ENCODE results near the gene TSHZ2.
A peak's percentile ranks its signal among the peaks of the same experiment; 100 is the strongest.

The TSHZ2 gene

DNA sequence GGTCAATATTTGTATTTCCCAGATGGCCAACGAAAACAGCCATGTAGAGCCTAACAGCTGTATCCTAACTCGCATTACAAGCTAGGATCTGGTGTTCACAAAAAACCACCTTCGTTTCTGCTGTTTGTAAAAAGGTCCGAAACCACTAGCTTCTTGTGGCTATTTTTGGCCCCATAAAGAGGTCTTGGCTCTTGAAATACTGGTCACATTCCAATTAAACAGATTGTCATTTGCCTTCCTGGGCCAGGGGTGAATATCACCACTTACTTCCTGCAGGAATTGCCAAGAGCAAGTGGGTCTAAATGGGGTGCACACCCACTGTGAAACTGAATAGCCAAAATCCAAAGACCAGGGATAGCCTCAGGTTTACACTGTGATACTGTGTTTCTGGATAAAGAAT is 48.2 kb downstream of the TSHZ2 start:
- H3K36me3 ChIP-seq (ENCODE audit: control insufficient read depth in 1 of 2, insufficient read depth in 2 of 2, low read depth in 1 of 2, low read length in 2 of 2), result peaks cover 0 to 8% of the 10 kb centered on the region in 2 experiments
- no peak overlapping the region for H4K8ac ChIP-seq (ENCODE audit: low read length)
- H2BK12ac ChIP-seq (ENCODE audit: low read length in 2 of 2), result no peak overlapping the region
- no peaks in the 10 kb centered on the region for H3K4me1 ChIP-seq (ENCODE audit: control insufficient read depth, insufficient read depth, low read depth, low read length)
- H3K27me3 ChIP-seq (ENCODE audit: control insufficient read depth in 1 of 2, insufficient read depth in 1 of 2, low read length in 2 of 2), result no peaks in the 10 kb centered on the region
- no peak overlapping the region for H2AFZ ChIP-seq (ENCODE audit: low read depth, low read length)
- H3K9me3 ChIP-seq (ENCODE audit: control insufficient read depth, low read length), result no peaks in the 10 kb centered on the region
- H3K14ac ChIP-seq (ENCODE audit: low read length in 2 of 2), result no peak overlapping the region
- no peak overlapping the region for H2BK5ac ChIP-seq (ENCODE audit: low read depth, low read length, poor library complexity, severe bottlenecking)
- no peak for DNase-seq
- no peak overlapping the region for H3K4me2 ChIP-seq (ENCODE audit: low read length, poor library complexity, severe bottlenecking)
- no peak overlapping the region for H2AK5ac ChIP-seq (ENCODE audit: low read length, severe bottlenecking)
- no peak overlapping the region for H3K23ac ChIP-seq (ENCODE audit: low read length in 2 of 2)
- H2BK15ac ChIP-seq (ENCODE audit: low read depth, poor library complexity, severe bottlenecking), result no peak overlapping the region
- H3K27ac ChIP-seq (ENCODE audit: low read length, poor library complexity, severe bottlenecking), result no peak overlapping the region
- H3K18ac ChIP-seq (ENCODE audit: low read depth in 1 of 2, low read length in 2 of 2), result peak overlapping the region in 1 of 2 experiments; percentile 21
- H2BK120ac ChIP-seq (ENCODE audit: low read depth, low read length), result no peak overlapping the region
- H3K4ac ChIP-seq (ENCODE audit: low read depth in 1 of 2, low read length in 2 of 2), result no peak overlapping the region
- H4K91ac ChIP-seq (ENCODE audit: low read length), result no peak overlapping the region
- no peaks in the 10 kb centered on the region for H3K79me1 ChIP-seq (replicated peaks; ENCODE audit: low read length, poor library complexity, severe bottlenecking)
- no peak overlapping the region for H3K9ac ChIP-seq (ENCODE audit: low read length)
- WGBS, result 75% methylated on average over 4 of the region's 4 CpGs
- no peak overlapping the region for H3K4me3 ChIP-seq (ENCODE audit: insufficient read depth in 1 of 2, low read depth in 1 of 2, low read length in 2 of 2)

DNA sequence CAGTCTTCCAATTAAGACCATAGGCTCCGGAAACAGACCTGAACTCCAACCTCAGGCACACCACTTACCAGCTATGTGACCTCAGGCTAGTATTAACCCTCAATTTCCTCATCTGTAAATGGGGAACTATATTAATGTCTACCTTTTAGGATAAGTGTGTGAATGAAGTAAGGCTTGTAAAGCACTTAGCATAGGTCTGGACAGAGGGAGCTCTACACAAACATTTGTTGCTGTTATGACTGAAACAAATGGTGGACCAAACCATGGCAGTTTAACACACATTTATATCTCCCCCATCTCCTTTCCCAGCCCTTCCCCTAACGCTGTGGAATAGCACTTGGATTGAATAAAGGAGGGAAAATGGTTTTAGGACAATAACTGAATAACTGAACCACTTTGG is 48.7 kb downstream of the TSHZ2 start:
- WGBS, result 100% methylated on average over 2 of the region's 2 CpGs
- DNase-seq, result no peak

DNA sequence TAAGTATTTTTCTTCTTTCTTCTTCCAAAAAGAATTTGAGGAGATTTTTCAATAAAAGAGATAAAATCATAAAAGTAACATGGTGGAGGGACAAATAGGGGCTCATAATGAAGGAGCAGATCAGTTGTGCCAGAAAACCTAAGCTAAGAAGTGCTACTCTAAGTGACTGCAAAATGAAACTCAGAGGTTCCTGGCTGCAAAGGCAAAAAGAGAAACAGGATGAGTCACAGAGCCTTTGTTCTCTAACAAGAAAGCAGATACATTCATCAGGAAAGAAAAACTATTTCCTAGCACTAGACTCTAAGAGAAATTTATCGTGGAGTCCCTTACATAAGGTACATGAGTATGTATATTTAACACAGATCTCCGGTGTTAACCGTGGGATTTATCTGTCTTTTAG is 49.8 kb downstream of the TSHZ2 start:
- H3K36me3 ChIP-seq (ENCODE audit: control insufficient read depth in 1 of 2, insufficient read depth in 2 of 2, low read depth in 1 of 2, low read length in 2 of 2), result peaks cover 0 to 2% of the 10 kb centered on the region in 2 experiments

More for the DNA sequence above, 48.7 kb downstream of the TSHZ2 start:
- no peak overlapping the region for H4K91ac ChIP-seq (ENCODE audit: low read length)
- H3K4ac ChIP-seq (ENCODE audit: low read depth in 1 of 2, low read length in 2 of 2), result no peak overlapping the region
- H3K4me2 ChIP-seq (ENCODE audit: low read length, poor library complexity, severe bottlenecking), result no peak overlapping the region
- H2AFZ ChIP-seq (ENCODE audit: low read depth, low read length), result no peak overlapping the region
- H3K9ac ChIP-seq (ENCODE audit: low read length), result no peak overlapping the region
- no peak overlapping the region for H2BK12ac ChIP-seq (ENCODE audit: low read length in 2 of 2)
- H2BK5ac ChIP-seq (ENCODE audit: low read depth, low read length, poor library complexity, severe bottlenecking), result no peak overlapping the region
- no peak overlapping the region for H3K27ac ChIP-seq (ENCODE audit: low read length, poor library complexity, severe bottlenecking)
- no peak overlapping the region for H3K4me3 ChIP-seq (ENCODE audit: insufficient read depth in 1 of 2, low read depth in 1 of 2, low read length in 2 of 2)
- H3K9me3 ChIP-seq (ENCODE audit: control insufficient read depth, low read length), result no peaks in the 10 kb centered on the region
- H3K18ac ChIP-seq (ENCODE audit: low read depth in 1 of 2, low read length in 2 of 2), result peak overlapping the region in 1 of 2 experiments; percentile 34
- H3K4me1 ChIP-seq (ENCODE audit: control insufficient read depth, insufficient read depth, low read depth, low read length), result no peaks in the 10 kb centered on the region
- no peaks in the 10 kb centered on the region for H3K27me3 ChIP-seq (ENCODE audit: control insufficient read depth in 1 of 2, insufficient read depth in 1 of 2, low read length in 2 of 2)
- H3K36me3 ChIP-seq (ENCODE audit: control insufficient read depth in 1 of 2, insufficient read depth in 2 of 2, low read depth in 1 of 2, low read length in 2 of 2), result peaks cover 0 to 8% of the 10 kb centered on the region in 2 experiments
- H3K14ac ChIP-seq (ENCODE audit: low read length in 2 of 2), result no peak overlapping the region
- H4K8ac ChIP-seq (ENCODE audit: low read length), result no peak overlapping the region
- H2AK5ac ChIP-seq (ENCODE audit: low read length, severe bottlenecking), result no peak overlapping the region
- H3K79me1 ChIP-seq (replicated peaks; ENCODE audit: low read length, poor library complexity, severe bottlenecking), result no peaks in the 10 kb centered on the region
- no peak overlapping the region for H2BK120ac ChIP-seq (ENCODE audit: low read depth, low read length)
- H2BK15ac ChIP-seq (ENCODE audit: low read depth, poor library complexity, severe bottlenecking), result no peak overlapping the region
- H3K23ac ChIP-seq (ENCODE audit: low read length in 2 of 2), result no peak overlapping the region

DNA sequence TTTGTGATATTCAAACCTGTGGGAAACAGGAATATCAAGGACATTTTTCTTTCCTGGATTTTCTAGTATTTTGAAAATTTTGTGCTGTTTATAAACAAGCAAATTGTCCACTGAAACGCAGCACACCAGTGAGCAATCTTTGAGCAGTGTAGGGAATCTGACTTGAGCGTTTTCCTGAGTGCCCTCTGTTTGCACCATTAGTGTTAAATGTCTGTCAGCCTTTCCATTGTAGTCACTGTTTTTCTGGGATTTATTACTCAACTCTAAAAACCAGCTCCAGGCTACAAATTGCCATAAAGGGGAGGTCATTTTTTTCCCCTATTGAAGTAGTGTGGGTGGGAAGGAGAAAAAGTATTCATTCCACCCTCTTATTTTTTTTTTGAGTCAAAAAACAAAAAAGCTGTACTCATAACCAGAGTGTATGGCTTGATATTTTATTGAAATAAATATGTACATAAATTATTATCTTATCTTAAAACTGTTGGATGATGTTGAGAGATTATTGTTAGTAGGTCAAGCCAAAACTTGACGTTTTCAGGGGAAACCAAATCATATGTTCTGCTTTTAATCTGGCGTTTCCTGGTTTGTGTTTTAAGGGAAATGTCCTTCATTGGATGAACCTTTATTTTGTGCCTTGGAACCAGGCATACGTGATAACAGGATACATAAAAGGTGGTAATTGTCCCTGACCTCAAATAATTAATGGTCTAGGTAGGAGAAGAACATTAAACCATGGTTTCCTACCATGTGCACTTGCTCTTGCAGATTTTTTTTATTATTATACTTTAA is 51.8 kb downstream of the TSHZ2 start:
- Histone ChIP-seq H2BK15ac (ENCODE audit: low read depth, poor library complexity, severe bottlenecking) (no peak overlapping the region), H2BK12ac (ENCODE audit: low read length in 2 of 2) (no peak overlapping the region), H2AFZ (ENCODE audit: low read depth, low read length) (no peak overlapping the region), H3K4me3 (ENCODE audit: insufficient read depth in 1 of 2, low read depth in 1 of 2, low read length in 2 of 2) (no peak overlapping the region), H3K27ac (ENCODE audit: low read length, poor library complexity, severe bottlenecking) (no peak overlapping the region), H3K9ac (ENCODE audit: low read length) (peak overlapping the region; percentile 31), H3K23ac (ENCODE audit: low read length in 2 of 2) (no peak overlapping the region), H2BK120ac (ENCODE audit: low read depth, low read length) (no peak overlapping the region), H3K79me1 (replicated peaks; ENCODE audit: low read length, poor library complexity, severe bottlenecking) (no peaks in the 10 kb centered on the region), H3K4ac (ENCODE audit: low read depth in 1 of 2, low read length in 2 of 2) (no peak overlapping the region), H3K9me3 (ENCODE audit: control insufficient read depth, low read length) (no peaks in the 10 kb centered on the region), H3K14ac (ENCODE audit: low read length in 2 of 2) (no peak overlapping the region), H3K27me3 (ENCODE audit: control insufficient read depth in 1 of 2, insufficient read depth in 1 of 2, low read length in 2 of 2) (no peaks in the 10 kb centered on the region), H4K8ac (ENCODE audit: low read length) (no peak overlapping the region), H3K4me2 (ENCODE audit: low read length, poor library complexity, severe bottlenecking) (no peak overlapping the region), H3K18ac (ENCODE audit: low read depth in 1 of 2, low read length in 2 of 2) (no peak overlapping the region), H3K36me3 (ENCODE audit: control insufficient read depth in 1 of 2, insufficient read depth in 2 of 2, low read depth in 1 of 2, low read length in 2 of 2) (no peaks in the 10 kb centered on the region), H4K91ac (ENCODE audit: low read length) (no peak overlapping the region), H2BK5ac (ENCODE audit: low read depth, low read length, poor library complexity, severe bottlenecking) (no peak overlapping the region), H3K4me1 (ENCODE audit: control insufficient read depth, insufficient read depth, low read depth, low read length) (no peaks in the 10 kb centered on the region), H2AK5ac (ENCODE audit: low read length, severe bottlenecking) (no peak overlapping the region)
- WGBS, result 43% methylated on average over 5 of the region's 5 CpGs
- peak; percentile 38 for DNase-seq

More for the DNA sequence above, 49.8 kb downstream of the TSHZ2 start:
- Histone ChIP-seq H2AK5ac (ENCODE audit: low read length, severe bottlenecking) (no peak overlapping the region), H3K14ac (ENCODE audit: low read length in 2 of 2) (no peak overlapping the region), H3K9me3 (ENCODE audit: control insufficient read depth, low read length) (no peaks in the 10 kb centered on the region), H3K4me1 (ENCODE audit: control insufficient read depth, insufficient read depth, low read depth, low read length) (no peaks in the 10 kb centered on the region), H3K18ac (ENCODE audit: low read depth in 1 of 2, low read length in 2 of 2) (no peak overlapping the region), H2BK12ac (ENCODE audit: low read length in 2 of 2) (no peak overlapping the region), H2BK5ac (ENCODE audit: low read depth, low read length, poor library complexity, severe bottlenecking) (no peak overlapping the region), H2AFZ (ENCODE audit: low read depth, low read length) (no peak overlapping the region), H4K91ac (ENCODE audit: low read length) (no peak overlapping the region), H3K4me3 (ENCODE audit: insufficient read depth in 1 of 2, low read depth in 1 of 2, low read length in 2 of 2) (peak overlapping the region in 1 of 2 experiments; percentile 21), H3K4ac (ENCODE audit: low read depth in 1 of 2, low read length in 2 of 2) (no peak overlapping the region), H3K9ac (ENCODE audit: low read length) (peak overlapping the region; percentile 40), H3K79me1 (replicated peaks; ENCODE audit: low read length, poor library complexity, severe bottlenecking) (no peaks in the 10 kb centered on the region), H2BK120ac (ENCODE audit: low read depth, low read length) (no peak overlapping the region), H3K23ac (ENCODE audit: low read length in 2 of 2) (no peak overlapping the region), H2BK15ac (ENCODE audit: low read depth, poor library complexity, severe bottlenecking) (no peak overlapping the region), H3K27ac (ENCODE audit: low read length, poor library complexity, severe bottlenecking) (no peak overlapping the region), H3K27me3 (ENCODE audit: control insufficient read depth in 1 of 2, insufficient read depth in 1 of 2, low read length in 2 of 2) (no peaks in the 10 kb centered on the region), H3K4me2 (ENCODE audit: low read length, poor library complexity, severe bottlenecking) (no peak overlapping the region), H4K8ac (ENCODE audit: low read length) (no peak overlapping the region)
- DNase-seq, result peak; percentile 31
- 85% methylated on average over 3 of the region's 3 CpGs for WGBS

Measured in mesenchymal stem cell (in vitro differentiated cells and primary cell).